ENCODE measurements around the gene CCR5. TPM values are rescaled to one million over a fixed set of nuclear protein-coding genes. Genes with fewer than 3 reads are reported as not detected.

CCR5 gene
- total and polyA plus RNA-seq, 9 of the 15 experiments (the other 6 are each of a cell fraction or from before 2014, with no cell fraction given): not detected

GRCh38 chr3:46406788-46407611, 36.3 kb downstream of the CCR5 start, which contains the start of the genes CCR5AS and CCRL2 (continued):
- TF ChIP-seq, protein P1, sequence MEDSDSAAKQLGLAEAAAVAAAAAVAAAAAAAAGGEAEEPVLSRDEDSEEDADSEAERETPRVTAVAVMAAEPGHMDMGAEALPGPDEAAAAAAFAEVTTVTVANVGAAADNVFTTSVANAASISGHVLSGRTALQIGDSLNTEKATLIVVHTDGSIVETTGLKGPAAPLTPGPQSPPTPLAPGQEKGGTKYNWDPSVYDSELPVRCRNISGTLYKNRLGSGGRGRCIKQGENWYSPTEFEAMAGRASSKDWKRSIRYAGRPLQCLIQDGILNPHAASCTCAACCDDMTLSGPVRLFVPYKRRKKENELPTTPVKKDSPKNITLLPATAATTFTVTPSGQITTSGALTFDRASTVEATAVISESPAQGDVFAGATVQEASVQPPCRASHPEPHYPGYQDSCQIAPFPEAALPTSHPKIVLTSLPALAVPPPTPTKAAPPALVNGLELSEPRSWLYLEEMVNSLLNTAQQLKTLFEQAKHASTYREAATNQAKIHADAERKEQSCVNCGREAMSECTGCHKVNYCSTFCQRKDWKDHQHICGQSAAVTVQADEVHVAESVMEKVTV (CRISPR knock-in tag; IDR thresholded peaks at IDR 0.05): 0 out of 2 replicates have a peak, but pooled peaks have one; percentile 6
- TF ChIP-seq HMBOX1 (IDR thresholded peaks at IDR 0.05): peak; percentile 9; the same call in 1 of the 2 replicates
- TF ChIP-seq SAFB (IDR thresholded peaks at IDR 0.05; ENCODE audit: borderline replicate concordance, low read depth, low read length): no peak
- TF ChIP-seq CTCF (IDR thresholded peaks at IDR 0.05 in 2 of 3, conservative IDR thresholded peaks at IDR 0.05 in 1 of 3; ENCODE audit: insufficient read depth in 2 of 3, low read depth in 1 of 3, low read length in 3 of 3): no peak
- TF ChIP-seq MGA (IDR thresholded peaks at IDR 0.05): peak; percentile 98
- peak; percentile 60; the same call in 1 of the 2 replicates for TF ChIP-seq ZFX (CRISPR knock-in tag; IDR thresholded peaks at IDR 0.05)
- no peak for TF ChIP-seq RBM17 (IDR thresholded peaks at IDR 0.05; ENCODE audit: borderline replicate concordance, low read depth, low read length)
- TF ChIP-seq CBFA2T3 (IDR thresholded peaks at IDR 0.05): peak; percentile 97
- no peak for TF ChIP-seq SRSF1 (IDR thresholded peaks at IDR 0.05; ENCODE audit: low read depth, low read length)

Measured in K562 (cell line).